Spleen (tissue), 7 donors: ENCODE results near the gene CBX2.

Source experiments
- POLR2A ChIP-seq, 3 donors: fragments of 450-650 bp; IDR thresholded peaks; one replicate each; pipeline ENCODE4 v1.5.1; 2017; ENCODE audit warnings: antibody characterized with exemption in 3 of 3, mild to moderate bottlenecking in 1 of 3
- TF ChIP-seq, protein P1 (sequence below), 11 experiments: fragments of 200-600 bp in 7 of 11; fragments of 450-650 bp in 4 of 11; sonication (generic) in 4 of 11; IDR thresholded peaks in 8 of 11; conservative IDR thresholded peaks in 3 of 11; 1 replicate in 7 of 11; 2 replicates in 4 of 11; pipeline versions ENCODE4 v1.4.0 to v1.8.0; 2016 to 2021; ENCODE audit warnings: antibody characterized with exemption in 11 of 11, inconsistent platforms in 4 of 11, mild to moderate bottlenecking in 1 of 11
- donor health status: DM: no; HTN: no; CAD: no; lungs with moderate emphysema.
- donor health status: DM: no; HTN: no; CAD: no.
- donor health status: DM: no; HTN: no; CAD: no.

DNA sequence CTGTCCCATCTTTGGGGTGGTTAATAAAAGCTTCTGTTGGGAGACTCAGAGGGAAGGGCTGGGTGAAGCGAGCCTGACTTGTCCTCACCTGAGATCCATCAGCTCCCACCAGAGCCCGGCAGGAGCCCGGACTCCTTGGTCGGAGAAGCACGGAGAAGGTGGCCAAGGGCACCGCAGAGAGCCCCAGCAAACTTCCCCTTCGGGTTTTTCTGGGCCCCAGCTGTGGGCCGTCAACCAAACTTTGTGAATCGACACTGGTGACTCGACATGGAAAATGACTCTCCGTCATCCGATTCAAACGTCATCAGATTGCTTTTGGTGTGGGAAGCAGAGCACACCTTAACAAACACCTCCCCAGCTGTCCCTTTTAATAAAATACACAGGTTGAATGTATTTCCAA, 25.8 kb upstream of the CBX2 start:
- TF ChIP-seq, protein P1, sequence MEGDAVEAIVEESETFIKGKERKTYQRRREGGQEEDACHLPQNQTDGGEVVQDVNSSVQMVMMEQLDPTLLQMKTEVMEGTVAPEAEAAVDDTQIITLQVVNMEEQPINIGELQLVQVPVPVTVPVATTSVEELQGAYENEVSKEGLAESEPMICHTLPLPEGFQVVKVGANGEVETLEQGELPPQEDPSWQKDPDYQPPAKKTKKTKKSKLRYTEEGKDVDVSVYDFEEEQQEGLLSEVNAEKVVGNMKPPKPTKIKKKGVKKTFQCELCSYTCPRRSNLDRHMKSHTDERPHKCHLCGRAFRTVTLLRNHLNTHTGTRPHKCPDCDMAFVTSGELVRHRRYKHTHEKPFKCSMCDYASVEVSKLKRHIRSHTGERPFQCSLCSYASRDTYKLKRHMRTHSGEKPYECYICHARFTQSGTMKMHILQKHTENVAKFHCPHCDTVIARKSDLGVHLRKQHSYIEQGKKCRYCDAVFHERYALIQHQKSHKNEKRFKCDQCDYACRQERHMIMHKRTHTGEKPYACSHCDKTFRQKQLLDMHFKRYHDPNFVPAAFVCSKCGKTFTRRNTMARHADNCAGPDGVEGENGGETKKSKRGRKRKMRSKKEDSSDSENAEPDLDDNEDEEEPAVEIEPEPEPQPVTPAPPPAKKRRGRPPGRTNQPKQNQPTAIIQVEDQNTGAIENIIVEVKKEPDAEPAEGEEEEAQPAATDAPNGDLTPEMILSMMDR (IDR thresholded peaks at IDR 0.05 in 8 of 11, conservative IDR thresholded peaks at IDR 0.05 in 3 of 11) = no peak
- no peak for TF ChIP-seq POLR2A (IDR thresholded peaks at IDR 0.05)
